Lower leg skin (tissue), 4 donors: ENCODE measurements around the gene CDX1. TPM values are rescaled to one million over a fixed set of nuclear protein-coding genes. Genes with fewer than 3 reads are reported as not detected.

ENCODE experiments used
- DNase-seq, 2 donors: peaks; one replicate each; pipeline ENCODE4 v3.0.0-alpha.2; 2019; ENCODE audit warnings: low spot score in 2 of 2
- H3K4me3 ChIP-seq: fragments of 200-600 bp; sonication (generic); 2 replicates; pipeline ENCODE4 v1.5.1; 2017; ENCODE audit warnings: mild to moderate bottlenecking, low read depth; ENCODE audit not compliant: poor library complexity, severe bottlenecking
- POLR2A ChIP-seq, 2 donors: fragments of 450-650 bp; IDR thresholded peaks; one replicate each; pipeline ENCODE4 v1.6.1; 2016 to 2017; ENCODE audit warnings: antibody characterized with exemption in 2 of 2, mild to moderate bottlenecking in 1 of 2, moderate library complexity in 1 of 2
- WGBS, 2 donors: methylation state at CpG; one replicate each; pipeline ENCODE4 v1.1.5; 2018; 5-methylcytosine and 5-hydroxymethylcytosine counted together
- intact Hi-C: fragments of 100-400 bp; cut with DNase I; formaldehyde crosslinking; loops from one replicate; pipeline ENCODE4 v1.15.0; 2023; ENCODE audit warnings: low total_unique reads
- total RNA-seq, 4 donors: library from RNA; depleted of rRNA; stranded (reverse); fragments of >200 nt; gene quantifications; one replicate each; pipeline ENCODE4 v1.1.0, GENCODE V29; 2016
- TF ChIP-seq, protein P1 (sequence below), 3 donors: fragments of 450-650 bp; IDR thresholded peaks; one replicate each; pipeline ENCODE4 v1.5.1; 2016; ENCODE audit warnings: antibody characterized with exemption in 3 of 3, mild to moderate bottlenecking in 3 of 3, moderate library complexity in 2 of 3

CDX1 gene
- total RNA-seq, 4 donors from 2014 or later = not detected

DNA sequence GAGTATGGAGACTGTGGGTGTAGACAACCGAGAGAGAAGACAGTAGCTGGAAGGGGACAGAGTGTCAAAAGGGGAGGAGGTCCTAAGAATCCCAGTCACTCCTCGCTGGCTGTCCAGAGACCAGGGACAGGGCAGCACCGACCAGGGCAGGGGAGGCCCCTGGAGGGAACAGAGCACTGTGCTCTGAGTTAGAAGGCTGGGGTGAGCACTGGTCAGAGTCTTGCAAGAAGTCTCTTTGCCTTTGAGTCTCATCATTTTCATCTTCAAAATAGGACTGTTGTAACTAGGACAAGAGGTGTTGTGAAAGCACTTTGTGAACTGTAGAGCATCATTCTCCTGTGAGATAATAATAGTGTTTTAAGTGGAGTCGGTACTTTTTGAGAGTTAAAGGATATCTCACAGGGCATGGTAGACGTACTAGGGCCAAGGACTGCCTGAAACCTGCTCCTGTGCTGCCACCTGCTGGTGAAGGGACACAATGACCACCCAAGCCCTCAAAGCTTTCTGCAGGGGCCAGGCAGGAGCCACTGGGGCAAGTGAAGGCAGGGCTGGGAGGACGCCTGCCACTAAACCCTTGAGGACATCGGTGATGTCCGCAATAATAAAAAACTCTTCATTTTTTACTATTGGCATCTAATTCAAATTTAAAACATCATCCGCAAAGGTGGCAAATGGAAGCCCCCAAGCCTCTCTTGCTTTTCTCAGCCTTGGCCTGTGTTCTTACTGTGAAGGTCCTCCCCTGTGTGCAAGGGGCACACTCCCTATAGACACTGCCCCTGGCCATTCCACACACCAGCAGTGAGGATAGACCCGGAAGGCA is 51.5 kb downstream of the CDX1 start:
- 24 to 32% methylated on average over 10 of the region's 10 CpGs for WGBS, 2 donors
- no peak for TF ChIP-seq POLR2A (IDR thresholded peaks at IDR 0.05)
- TF ChIP-seq, protein P1, sequence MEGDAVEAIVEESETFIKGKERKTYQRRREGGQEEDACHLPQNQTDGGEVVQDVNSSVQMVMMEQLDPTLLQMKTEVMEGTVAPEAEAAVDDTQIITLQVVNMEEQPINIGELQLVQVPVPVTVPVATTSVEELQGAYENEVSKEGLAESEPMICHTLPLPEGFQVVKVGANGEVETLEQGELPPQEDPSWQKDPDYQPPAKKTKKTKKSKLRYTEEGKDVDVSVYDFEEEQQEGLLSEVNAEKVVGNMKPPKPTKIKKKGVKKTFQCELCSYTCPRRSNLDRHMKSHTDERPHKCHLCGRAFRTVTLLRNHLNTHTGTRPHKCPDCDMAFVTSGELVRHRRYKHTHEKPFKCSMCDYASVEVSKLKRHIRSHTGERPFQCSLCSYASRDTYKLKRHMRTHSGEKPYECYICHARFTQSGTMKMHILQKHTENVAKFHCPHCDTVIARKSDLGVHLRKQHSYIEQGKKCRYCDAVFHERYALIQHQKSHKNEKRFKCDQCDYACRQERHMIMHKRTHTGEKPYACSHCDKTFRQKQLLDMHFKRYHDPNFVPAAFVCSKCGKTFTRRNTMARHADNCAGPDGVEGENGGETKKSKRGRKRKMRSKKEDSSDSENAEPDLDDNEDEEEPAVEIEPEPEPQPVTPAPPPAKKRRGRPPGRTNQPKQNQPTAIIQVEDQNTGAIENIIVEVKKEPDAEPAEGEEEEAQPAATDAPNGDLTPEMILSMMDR (IDR thresholded peaks at IDR 0.05) = peak in 1 of 3 donors; percentile 49
- no peak overlapping the region for H3K4me3 ChIP-seq
- peak; percentile 73 to 96 for DNase-seq
- intact Hi-C loops = no loop called here

DNA sequence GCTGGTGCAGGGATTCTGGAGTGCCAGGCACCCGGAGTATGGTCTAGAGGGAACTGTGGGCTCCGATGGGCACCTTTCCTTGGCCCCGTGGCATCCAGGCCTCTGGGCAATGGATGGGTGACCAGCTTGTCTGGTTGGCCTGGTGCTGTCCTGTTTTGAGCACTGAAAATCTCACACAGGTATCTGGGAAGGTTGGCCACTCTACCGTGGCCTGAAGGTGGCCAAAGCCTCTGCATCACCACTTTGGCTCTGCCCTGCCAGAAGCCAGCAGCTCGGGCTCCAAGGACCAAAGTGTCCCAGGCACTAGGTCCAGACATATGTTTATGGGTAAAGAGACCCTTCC is 52.1 kb downstream of the CDX1 start:
- intact Hi-C loops = no loop called here
- H3K4me3 ChIP-seq = no peak overlapping the region
- WGBS, 2 donors = 69 to 71% methylated on average over 5 of the region's 5 CpGs
- TF ChIP-seq, protein P1 (IDR thresholded peaks at IDR 0.05) = no peak
- TF ChIP-seq POLR2A (IDR thresholded peaks at IDR 0.05) = no peak
- no peak for DNase-seq

DNA sequence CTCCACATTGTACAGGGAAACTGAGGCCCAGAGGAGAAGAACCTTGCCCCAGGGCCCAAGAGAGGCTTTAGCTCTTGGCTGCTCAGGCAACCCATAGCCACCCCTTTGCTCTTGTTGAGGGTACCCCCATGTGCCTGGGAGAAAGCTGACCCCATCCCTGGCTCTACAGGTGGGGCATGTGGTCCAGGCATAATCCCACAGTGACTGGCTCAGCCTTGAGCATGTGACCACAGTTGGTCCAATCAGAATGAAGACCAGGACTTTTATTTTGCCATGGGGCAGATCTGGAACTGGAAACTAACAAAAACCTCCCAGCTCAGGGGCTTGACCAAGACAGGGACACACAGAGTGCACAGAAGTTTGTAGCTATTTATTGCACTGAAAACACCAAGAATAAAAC is 52.6 kb downstream of the CDX1 start:
- TF ChIP-seq, protein P1 (IDR thresholded peaks at IDR 0.05) = no peak
- TF ChIP-seq POLR2A (IDR thresholded peaks at IDR 0.05) = no peak
- DNase-seq = no peak
- intact Hi-C loops = no loop called here
- H3K4me3 ChIP-seq = no peak overlapping the region

DNA sequence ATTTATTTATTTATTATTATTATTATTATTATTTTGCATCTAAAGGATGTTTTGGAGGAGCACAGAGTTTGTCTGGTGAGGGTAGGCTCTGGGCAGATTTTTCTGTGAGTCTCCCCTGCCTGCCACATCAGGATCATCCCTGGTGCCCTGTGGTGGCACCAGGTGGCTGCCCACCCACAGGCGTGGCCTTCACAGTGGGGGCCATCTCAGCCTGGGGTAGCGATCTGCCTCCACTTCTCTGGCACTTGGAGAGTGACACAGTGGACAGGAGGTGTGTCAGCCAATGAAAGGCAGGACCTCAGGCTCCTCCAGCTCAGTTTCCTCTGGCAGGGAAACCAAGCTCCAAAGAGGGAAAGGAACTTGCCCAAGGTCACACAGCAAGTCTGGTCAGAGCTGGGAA is 53.3 kb downstream of the CDX1 start:
- WGBS, 2 donors = 82 to 83% methylated on average over 2 of the region's 2 CpGs
- no peak for DNase-seq
- intact Hi-C loops = no loop called here
- TF ChIP-seq, protein P1 (IDR thresholded peaks at IDR 0.05) = no peak
- no peak for TF ChIP-seq POLR2A (IDR thresholded peaks at IDR 0.05)
- H3K4me3 ChIP-seq = no peak overlapping the region

DNA sequence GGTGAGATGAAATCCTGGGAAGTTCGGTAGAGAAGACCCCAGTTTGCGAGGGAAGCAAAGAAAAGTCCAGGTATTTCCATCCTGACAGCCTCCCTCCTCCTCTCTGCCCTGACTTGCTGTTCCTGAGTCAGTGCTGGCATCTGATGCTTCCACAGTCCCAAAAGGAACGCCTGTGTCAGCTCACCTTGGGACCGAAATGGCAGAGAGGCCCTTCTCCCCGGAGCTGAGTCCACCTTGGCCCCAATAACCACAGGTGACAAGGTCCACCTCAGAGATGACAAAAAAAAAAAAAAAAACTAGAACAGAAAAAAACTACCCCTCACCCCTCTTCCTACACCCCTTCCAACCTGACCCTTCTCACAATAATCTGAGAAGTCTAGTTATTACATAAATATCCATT is 54.9 kb downstream of the CDX1 start:
- 64 to 65% methylated on average over 5 of the region's 5 CpGs for WGBS, 2 donors
- H3K4me3 ChIP-seq = no peak overlapping the region
- intact Hi-C loops = no loop called here
- TF ChIP-seq POLR2A (IDR thresholded peaks at IDR 0.05) = no peak
- TF ChIP-seq, protein P1 (IDR thresholded peaks at IDR 0.05) = no peak
- no peak for DNase-seq

DNA sequence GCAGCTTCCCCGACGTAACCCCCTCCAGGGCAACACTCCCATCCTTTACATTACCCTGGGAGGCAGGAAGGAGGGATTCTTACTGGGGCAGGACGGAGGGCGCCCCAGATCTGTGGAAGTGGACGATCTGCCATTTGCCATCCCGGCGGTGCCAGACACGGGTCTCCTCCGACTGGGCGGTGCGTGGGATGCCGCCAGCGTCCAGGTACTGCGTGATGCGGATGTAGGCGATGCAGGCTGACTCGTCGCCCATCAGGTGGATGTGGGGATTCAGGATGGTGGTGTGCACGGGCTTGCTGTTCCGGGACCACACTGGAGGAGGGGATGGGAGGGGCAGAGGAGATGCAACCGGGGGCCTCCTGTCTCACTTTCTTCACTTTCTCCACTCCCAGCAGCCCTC is 56.3 kb downstream of the CDX1 start:
- H3K4me3 ChIP-seq = no peak overlapping the region
- 90 to 91% methylated on average over 21 of the region's 21 CpGs for whole genome bisulfite sequencing, 2 donors
- no peak for TF ChIP-seq POLR2A (IDR thresholded peaks at IDR 0.05)
- TF ChIP-seq, protein P1 (IDR thresholded peaks at IDR 0.05) = no peak
- intact Hi-C loops = no loop called here
- DNase-seq = no peak
